Central memory CD8-positive, alpha-beta T cell (primary cell): ENCODE measurements around the gene NR2C2AP.
"Not testable (repeated sequence)": the region's sequence is repeated elsewhere in the genome, so short reads cannot be mapped to it uniquely, and the experiment has no call there.

Experiments used
- ATAC-seq: fragments of 150-1000 bp; cut with Tn5 transposase; replicated peaks from 2 replicates; pipeline ENCODE4 v1.10.0; 2022; ENCODE audit warnings: mild to moderate bottlenecking, moderate FRiP score, moderate number of reproducible peaks; ENCODE audit not compliant: poor library complexity, severe bottlenecking; ENCODE audit errors: extremely low read depth
- DNase-seq, 2 donors: peaks; one replicate each; pipeline ENCODE4 v3.0.0; 2021; ENCODE audit warnings: low spot score in 2 of 2
- H3K27ac Mint-ChIP-seq: one replicate; pipeline ENCODE4 v1.8.0; 2022; ENCODE audit warnings: low read depth, mild to moderate bottlenecking, moderate library complexity, mixed read lengths
- H3K27me3 Mint-ChIP-seq: one replicate; pipeline ENCODE4 v1.8.0; 2022; ENCODE audit warnings: mixed read lengths
- H3K36me3 Mint-ChIP-seq: one replicate; pipeline ENCODE4 v1.8.0; 2022; ENCODE audit warnings: mild to moderate bottlenecking, moderate library complexity, mixed read lengths; ENCODE audit not compliant: insufficient read depth
- H3K4me1 Mint-ChIP-seq: one replicate; pipeline ENCODE4 v1.8.0; 2022; ENCODE audit warnings: mixed read lengths
- H3K4me3 Mint-ChIP-seq: one replicate; pipeline ENCODE4 v1.8.0; 2022; ENCODE audit warnings: mild to moderate bottlenecking, moderate library complexity, mixed read lengths
- H3K9me3 Mint-ChIP-seq: one replicate; pipeline ENCODE4 v1.8.0; 2022; ENCODE audit warnings: mixed read lengths

The NR2C2AP gene

GRCh38 chr19:19226204-19226603 lies 23.0 kb upstream of the NR2C2AP start:
- no peak for ATAC-seq
- peaks cover 5% of the 10 kb centered on the region for H3K4me1 Mint-ChIP-seq

DNA sequence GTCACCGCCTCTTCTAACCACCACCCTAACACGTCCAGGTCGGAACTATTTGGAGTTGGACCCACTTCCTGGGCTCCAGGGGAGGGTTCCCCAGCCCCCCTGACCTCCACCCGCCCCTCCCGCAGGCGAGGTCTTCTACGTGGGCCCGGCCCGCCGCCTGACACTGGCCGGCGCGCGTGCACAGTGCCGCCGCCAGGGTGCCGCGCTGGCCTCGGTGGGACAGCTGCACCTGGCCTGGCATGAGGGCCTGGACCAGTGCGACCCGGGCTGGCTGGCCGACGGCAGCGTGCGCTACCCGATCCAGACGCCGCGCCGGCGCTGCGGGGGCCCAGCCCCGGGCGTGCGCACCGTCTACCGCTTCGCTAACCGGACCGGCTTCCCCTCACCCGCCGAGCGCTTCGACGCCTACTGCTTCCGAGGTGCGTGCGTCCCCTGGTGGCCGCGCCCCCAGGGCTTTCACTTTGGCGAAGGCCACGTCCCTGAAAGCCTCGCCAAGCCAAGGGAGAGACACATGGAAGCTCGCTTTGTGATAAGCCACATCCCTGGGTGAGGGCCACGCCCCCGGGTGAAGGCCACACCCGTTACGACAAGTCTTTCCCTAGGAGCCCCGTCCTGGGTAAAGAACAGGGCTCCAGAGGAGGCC lies 21.8 kb upstream of the NR2C2AP start:
- no peaks in the 10 kb centered on the region for H3K36me3 Mint-ChIP-seq
- H3K4me1 Mint-ChIP-seq: peaks cover 5% of the 10 kb centered on the region
- H3K27me3 Mint-ChIP-seq: peaks cover 28% of the 10 kb centered on the region
- H3K9me3 Mint-ChIP-seq: no peaks in the 10 kb centered on the region
- H3K4me3 Mint-ChIP-seq: peak overlapping the region; percentile 75
- no peak overlapping the region for H3K27ac Mint-ChIP-seq
- ATAC-seq (peak; percentile 96), DNase-seq (peak; percentile 58 to 65)

More at GRCh38 chr19:19226204-19226603, 23.0 kb upstream of the NR2C2AP start:
- H3K36me3 Mint-ChIP-seq: no peaks in the 10 kb centered on the region
- H3K27ac Mint-ChIP-seq: no peak overlapping the region
- no peaks in the 10 kb centered on the region for H3K9me3 Mint-ChIP-seq
- no peak overlapping the region for H3K4me3 Mint-ChIP-seq
- peaks cover 35% of the 10 kb centered on the region for H3K27me3 Mint-ChIP-seq
- no peak for DNase-seq

- Mint-ChIP-seq H3K36me3 (no peaks in the 10 kb centered on the region), H3K27ac (no peak overlapping the region), H3K4me3 (peak overlapping the region; percentile 75), H3K27me3 (peaks cover 26% of the 10 kb centered on the region), H3K9me3 (no peaks in the 10 kb centered on the region), H3K4me1 (peaks cover 5% of the 10 kb centered on the region)
- DNase-seq: no peak
- no peak for ATAC-seq
Measured at GRCh38 chr19:19224150-19224851, 21.1 kb upstream of the NR2C2AP start.

DNA sequence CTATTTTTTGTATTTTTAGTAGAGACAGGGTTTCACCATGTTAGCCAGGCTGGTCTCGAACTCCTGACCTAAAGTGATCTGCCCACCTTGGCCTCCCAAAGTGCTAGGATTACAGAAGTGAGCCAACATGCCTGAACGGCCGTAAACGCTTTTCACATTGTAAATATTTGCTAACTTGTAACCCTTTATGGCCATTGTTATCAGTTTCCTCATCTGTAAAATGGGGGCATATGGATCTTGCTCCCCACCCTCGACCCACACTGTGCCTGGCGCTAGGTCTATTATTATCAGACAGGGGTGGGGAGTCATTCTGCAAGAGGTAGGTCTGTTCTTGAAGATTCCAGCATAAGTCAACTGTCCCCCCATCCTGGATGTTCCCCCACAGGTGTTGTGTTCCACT lies 20.4 kb upstream of the NR2C2AP start:
- no peaks in the 10 kb centered on the region for H3K9me3 Mint-ChIP-seq
- H3K36me3 Mint-ChIP-seq: no peaks in the 10 kb centered on the region
- H3K27me3 Mint-ChIP-seq: peaks cover 19% of the 10 kb centered on the region
- DNase-seq (no peak), ATAC-seq (no peak)
- H3K4me1 Mint-ChIP-seq: peaks cover 5% of the 10 kb centered on the region
- H3K4me3 Mint-ChIP-seq: no peak overlapping the region
- H3K27ac Mint-ChIP-seq: no peak overlapping the region

DNA sequence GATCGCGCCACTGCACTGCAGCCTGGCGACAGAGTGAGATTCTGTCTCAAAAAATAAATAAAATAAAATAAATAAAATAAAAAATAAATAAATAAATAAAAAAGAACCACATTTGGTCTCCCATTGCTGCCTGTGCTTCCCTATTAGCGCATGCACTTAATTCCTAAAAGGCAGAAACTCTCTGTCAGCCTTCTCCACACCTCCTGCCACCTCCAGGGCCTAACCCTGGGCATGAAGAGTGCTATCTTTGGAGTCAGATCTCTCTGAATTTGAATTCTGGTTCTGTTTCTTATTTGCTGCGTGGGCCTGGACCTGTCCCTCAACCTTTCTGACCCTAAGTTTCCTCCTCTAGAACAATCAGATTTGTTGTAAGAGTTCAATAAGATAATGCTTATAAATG lies 19.8 kb upstream of the NR2C2AP start:
- Mint-ChIP-seq H3K4me1 (peaks cover 5% of the 10 kb centered on the region), H3K4me3 (no peak overlapping the region), H3K36me3 (no peaks in the 10 kb centered on the region), H3K9me3 (no peaks in the 10 kb centered on the region), H3K27ac (no peak overlapping the region), H3K27me3 (peaks cover 14% of the 10 kb centered on the region)
- no peak for DNase-seq
- ATAC-seq: no peak

GRCh38 chr19:19221000-19221399 lies 17.8 kb upstream of the NR2C2AP start:
- not testable (repeated sequence) for H3K27ac Mint-ChIP-seq, H3K9me3 Mint-ChIP-seq, ATAC-seq, H3K36me3 Mint-ChIP-seq, DNase-seq, H3K4me3 Mint-ChIP-seq
- H3K4me1 Mint-ChIP-seq: peaks cover 12% of the 10 kb centered on the region
- H3K27me3 Mint-ChIP-seq: peaks cover 14% of the 10 kb centered on the region

DNA sequence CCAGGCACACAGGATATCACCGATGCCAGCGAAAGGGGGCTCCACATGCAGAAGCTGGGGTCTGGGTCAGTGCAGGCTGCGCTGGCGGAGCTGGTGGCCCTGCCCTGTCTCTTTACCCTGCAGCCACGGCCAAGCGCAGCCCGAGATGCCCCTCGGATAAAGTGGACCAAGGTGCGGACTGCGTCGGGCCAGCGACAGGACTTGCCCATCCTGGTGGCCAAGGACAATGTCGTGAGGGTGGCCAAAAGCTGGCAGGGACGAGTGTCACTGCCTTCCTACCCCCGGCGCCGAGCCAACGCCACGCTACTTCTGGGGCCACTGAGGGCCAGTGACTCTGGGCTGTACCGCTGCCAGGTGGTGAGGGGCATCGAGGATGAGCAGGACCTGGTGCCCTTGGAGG lies 15.7 kb upstream of the NR2C2AP start:
- no peak overlapping the region for H3K4me3 Mint-ChIP-seq
- no peak overlapping the region for H3K27ac Mint-ChIP-seq
- H3K4me1 Mint-ChIP-seq: peaks cover 11% of the 10 kb centered on the region
- peaks cover 33% of the 10 kb centered on the region for H3K27me3 Mint-ChIP-seq
- DNase-seq: no peak
- no peaks in the 10 kb centered on the region for H3K36me3 Mint-ChIP-seq
- H3K9me3 Mint-ChIP-seq: no peaks in the 10 kb centered on the region
- no peak for ATAC-seq

GRCh38 chr19:19217099-19217498 lies 13.9 kb upstream of the NR2C2AP start:
- Mint-ChIP-seq H3K36me3 (peaks cover 2% of the 10 kb centered on the region), H3K9me3 (no peaks in the 10 kb centered on the region), H3K27ac (no peak overlapping the region), H3K27me3 (peaks cover 51% of the 10 kb centered on the region), H3K4me1 (peaks cover 12% of the 10 kb centered on the region), H3K4me3 (no peak overlapping the region)
- no peak for DNase-seq
- no peak for ATAC-seq

DNA sequence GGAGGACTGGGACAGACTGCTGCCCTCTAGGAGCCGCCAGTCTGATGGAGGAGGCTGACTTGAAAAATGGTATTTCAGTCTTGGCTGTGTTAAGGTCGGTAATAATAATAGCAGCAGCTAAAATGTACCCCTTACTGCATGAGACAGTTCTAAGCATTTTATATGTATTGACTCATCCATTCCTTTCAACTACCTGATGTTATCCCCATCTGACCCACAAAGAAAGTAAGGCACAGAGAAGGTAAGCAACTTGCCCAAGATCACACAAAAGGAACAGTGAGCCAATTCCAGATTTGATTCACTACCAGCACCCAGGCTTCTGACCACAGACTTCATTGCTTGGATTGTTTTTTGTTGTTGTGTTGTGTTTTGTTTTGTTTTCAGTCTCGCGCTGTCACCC lies 12.6 kb upstream of the NR2C2AP start:
- Mint-ChIP-seq H3K36me3 (peaks cover 2% of the 10 kb centered on the region), H3K4me1 (peaks cover 12% of the 10 kb centered on the region), H3K4me3 (no peak overlapping the region), H3K27ac (no peak overlapping the region), H3K9me3 (no peaks in the 10 kb centered on the region), H3K27me3 (peaks cover 63% of the 10 kb centered on the region)
- ATAC-seq (no peak), DNase-seq (no peak)

DNA sequence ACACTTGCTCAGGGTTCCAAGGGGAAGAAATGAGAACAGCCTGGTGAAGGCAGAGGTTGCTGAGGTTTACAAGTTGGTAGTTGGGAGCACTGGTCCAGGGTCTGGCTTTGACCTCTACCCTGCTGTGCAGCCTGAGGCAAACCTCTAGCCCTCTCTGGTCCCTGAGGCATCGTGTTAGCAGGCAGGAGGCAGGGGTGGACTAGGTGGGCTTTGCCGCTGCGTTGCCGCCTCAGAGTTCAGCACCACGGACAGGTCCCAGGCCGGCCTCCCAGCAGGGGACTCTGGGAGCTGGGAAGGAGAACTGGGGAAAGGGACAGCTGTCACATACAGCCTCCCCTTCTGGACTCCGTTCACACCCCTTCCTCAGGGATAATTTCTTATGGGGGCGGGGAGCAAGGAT lies 11.7 kb upstream of the NR2C2AP start:
- DNase-seq: no peak
- H3K27me3 Mint-ChIP-seq: peaks cover 69% of the 10 kb centered on the region

GRCh38 chr19:19214159-19214490 lies 10.9 kb upstream of the NR2C2AP start:
- peaks cover 73% of the 10 kb centered on the region for H3K27me3 Mint-ChIP-seq
- DNase-seq (no peak), ATAC-seq (no peak)
- H3K36me3 Mint-ChIP-seq: peaks cover 2% of the 10 kb centered on the region
- H3K4me3 Mint-ChIP-seq: no peak overlapping the region
- no peaks in the 10 kb centered on the region for H3K9me3 Mint-ChIP-seq
- peaks cover 12% of the 10 kb centered on the region for H3K4me1 Mint-ChIP-seq
- no peak overlapping the region for H3K27ac Mint-ChIP-seq

More for the DNA sequence above, 11.7 kb upstream of the NR2C2AP start:
- no peaks in the 10 kb centered on the region for H3K9me3 Mint-ChIP-seq
- H3K4me3 Mint-ChIP-seq: no peak overlapping the region
- H3K36me3 Mint-ChIP-seq: peaks cover 2% of the 10 kb centered on the region
- no peak overlapping the region for H3K27ac Mint-ChIP-seq
- H3K4me1 Mint-ChIP-seq: peaks cover 12% of the 10 kb centered on the region
- no peak for ATAC-seq

DNA sequence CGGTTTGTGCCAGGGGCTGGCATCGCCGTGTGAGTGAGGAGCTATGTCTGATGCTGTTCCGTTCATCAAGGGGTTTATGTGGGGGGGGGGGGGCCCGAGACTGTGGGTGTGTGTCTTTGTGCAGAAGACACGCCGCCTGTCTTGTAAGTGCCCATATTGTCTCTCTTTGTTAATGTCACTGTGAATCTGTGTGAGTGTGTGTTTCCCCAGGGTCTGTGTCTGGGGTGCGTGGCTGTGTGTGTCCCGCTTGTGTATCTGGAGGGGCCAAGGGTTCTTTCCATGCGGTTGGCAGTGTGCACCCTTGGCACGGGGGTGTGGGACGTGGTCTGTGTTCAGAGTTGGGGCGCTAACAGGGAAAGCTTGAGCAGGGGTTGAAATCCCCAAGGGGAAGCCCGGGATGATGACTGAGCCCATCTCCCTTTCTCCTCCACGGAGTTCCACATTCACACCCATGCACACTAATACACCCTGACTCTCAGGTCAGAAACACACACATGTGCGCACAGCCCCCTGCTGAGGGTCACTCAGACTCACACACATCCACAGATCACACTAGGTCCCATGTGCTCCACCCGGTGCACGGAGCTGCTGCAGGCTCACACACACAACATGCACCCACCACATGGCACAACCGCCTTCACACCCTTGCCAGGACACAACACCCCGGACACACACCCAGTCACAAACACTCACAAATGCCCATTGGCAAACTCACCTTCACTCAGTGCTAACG lies 10.4 kb upstream of the NR2C2AP start:
- DNase-seq (no peak), ATAC-seq (no peak)
- Mint-ChIP-seq H3K4me1 (peaks cover 12% of the 10 kb centered on the region), H3K9me3 (no peaks in the 10 kb centered on the region), H3K4me3 (no peak overlapping the region), H3K36me3 (peaks cover 2% of the 10 kb centered on the region), H3K27ac (no peak overlapping the region), H3K27me3 (peaks cover 73% of the 10 kb centered on the region)

GRCh38 chr19:19212916-19213315 lies 9.7 kb upstream of the NR2C2AP start:
- no peaks in the 10 kb centered on the region for H3K9me3 Mint-ChIP-seq
- peaks cover 2% of the 10 kb centered on the region for H3K36me3 Mint-ChIP-seq
- H3K4me1 Mint-ChIP-seq: peaks cover 13% of the 10 kb centered on the region
- DNase-seq: no peak
- no peak for ATAC-seq
- no peak overlapping the region for H3K27ac Mint-ChIP-seq
- H3K27me3 Mint-ChIP-seq: peaks cover 73% of the 10 kb centered on the region
- no peak overlapping the region for H3K4me3 Mint-ChIP-seq
